ENCODE results near the gene PLAAT5.

- TF ChIP-seq CTCF (conservative IDR thresholded peaks at IDR 0.05) (no peak), ZFX (IDR thresholded peaks at IDR 0.05) (no peak)
Measured at GRCh38 chr11:63534076-63534475, 43.1 kb upstream of the PLAAT5 start.

Measured in C4-2B (cell line).